Measurements from ENCODE around the gene TRAF5.
A peak's percentile ranks its signal among the peaks of the same experiment; 100 is the strongest.

TRAF5 gene

DNA sequence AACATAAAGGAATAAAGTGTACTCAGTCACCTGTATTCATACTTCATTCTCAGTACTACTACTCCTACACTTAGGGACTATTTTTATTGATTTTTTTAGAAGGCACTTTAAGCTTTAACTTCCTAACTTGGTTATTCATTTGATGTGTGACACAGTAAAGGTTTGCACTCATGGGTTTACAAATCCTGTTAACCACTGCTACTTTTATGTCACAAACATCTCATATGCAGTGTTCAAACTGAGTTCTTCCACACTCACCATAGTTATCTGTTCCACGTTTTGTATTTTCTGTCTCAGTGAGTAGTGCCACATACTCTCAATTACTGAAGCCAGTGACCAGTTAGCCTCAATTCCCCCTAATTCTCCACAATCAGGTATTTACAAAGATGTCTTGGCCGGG, 34.2 kb upstream of the TRAF5 start:
- WGBS = 94% methylated on average over 2 of the region's 2 CpGs
- no peak overlapping the region for H3K4ac ChIP-seq (ENCODE audit: low read depth in 1 of 2, low read length in 2 of 2)
- H3K36me3 ChIP-seq (ENCODE audit: control insufficient read depth in 1 of 2, insufficient read depth in 2 of 2, low read depth in 1 of 2, low read length in 2 of 2) = peaks cover 9 to 90% of the 10 kb centered on the region in 2 experiments
- no peak overlapping the region for H3K9ac ChIP-seq (ENCODE audit: low read length)
- no peaks in the 10 kb centered on the region for H3K27me3 ChIP-seq (ENCODE audit: control insufficient read depth in 1 of 2, insufficient read depth in 1 of 2, low read length in 2 of 2)
- no peak overlapping the region for H2BK12ac ChIP-seq (ENCODE audit: low read length in 2 of 2)
- H3K27ac ChIP-seq (ENCODE audit: low read length, poor library complexity, severe bottlenecking) = no peak overlapping the region
- no peak overlapping the region for H2BK15ac ChIP-seq (ENCODE audit: low read depth, poor library complexity, severe bottlenecking)
- H3K79me1 ChIP-seq (replicated peaks; ENCODE audit: low read length, poor library complexity, severe bottlenecking) = peaks cover 17% of the 10 kb centered on the region
- H3K18ac ChIP-seq (ENCODE audit: low read depth in 1 of 2, low read length in 2 of 2) = no peak overlapping the region
- no peak overlapping the region for H3K4me3 ChIP-seq (ENCODE audit: insufficient read depth in 1 of 2, low read depth in 1 of 2, low read length in 2 of 2)
- no peak overlapping the region for H3K23ac ChIP-seq (ENCODE audit: low read length in 2 of 2)
- no peak overlapping the region for H2BK5ac ChIP-seq (ENCODE audit: low read depth, low read length, poor library complexity, severe bottlenecking)
- H3K14ac ChIP-seq (ENCODE audit: low read length in 2 of 2) = no peak overlapping the region
- DNase-seq = no peak
- H3K4me1 ChIP-seq (ENCODE audit: control insufficient read depth, insufficient read depth, low read depth, low read length) = no peaks in the 10 kb centered on the region
- H3K4me2 ChIP-seq (ENCODE audit: low read length, poor library complexity, severe bottlenecking) = no peak overlapping the region
- H4K91ac ChIP-seq (ENCODE audit: low read length) = no peak overlapping the region
- H2BK120ac ChIP-seq (ENCODE audit: low read depth, low read length) = no peak overlapping the region
- no peak overlapping the region for H2AK5ac ChIP-seq (ENCODE audit: low read length, severe bottlenecking)
- H4K8ac ChIP-seq (ENCODE audit: low read length) = no peak overlapping the region
- no peak overlapping the region for H2AFZ ChIP-seq (ENCODE audit: low read depth, low read length)
- no peaks in the 10 kb centered on the region for H3K9me3 ChIP-seq (ENCODE audit: control insufficient read depth, low read length)

DNA sequence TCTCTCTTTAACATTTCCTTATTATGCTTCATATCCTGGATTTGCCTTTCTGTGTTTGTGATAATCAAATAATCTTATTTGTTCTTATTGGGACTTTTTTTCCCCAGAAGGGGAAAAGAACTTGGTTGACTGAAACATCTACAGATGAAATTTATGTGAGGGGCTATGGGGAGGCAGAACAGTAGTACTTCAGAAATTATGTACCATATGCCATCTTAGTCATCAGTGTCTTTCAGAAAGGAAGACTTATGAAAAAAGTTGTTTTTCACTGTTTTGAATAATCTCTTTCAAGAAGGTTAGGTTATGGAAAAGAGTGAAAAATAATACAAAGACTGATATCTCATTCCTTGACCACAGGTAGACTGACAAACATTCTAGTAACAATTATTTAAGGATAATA, 30.2 kb upstream of the TRAF5 start:
- Histone ChIP-seq H3K23ac (ENCODE audit: low read length in 2 of 2) (no peak overlapping the region), H2BK15ac (ENCODE audit: low read depth, poor library complexity, severe bottlenecking) (no peak overlapping the region), H2BK12ac (ENCODE audit: low read length in 2 of 2) (no peak overlapping the region), H3K14ac (ENCODE audit: low read length in 2 of 2) (no peak overlapping the region), H2AFZ (ENCODE audit: low read depth, low read length) (no peak overlapping the region), H3K36me3 (ENCODE audit: control insufficient read depth in 1 of 2, insufficient read depth in 2 of 2, low read depth in 1 of 2, low read length in 2 of 2) (peaks cover 13 to 87% of the 10 kb centered on the region in 2 experiments), H4K91ac (ENCODE audit: low read length) (no peak overlapping the region), H4K8ac (ENCODE audit: low read length) (no peak overlapping the region), H2BK5ac (ENCODE audit: low read depth, low read length, poor library complexity, severe bottlenecking) (no peak overlapping the region), H3K9ac (ENCODE audit: low read length) (no peak overlapping the region), H3K4me1 (ENCODE audit: control insufficient read depth, insufficient read depth, low read depth, low read length) (no peaks in the 10 kb centered on the region), H3K27ac (ENCODE audit: low read length, poor library complexity, severe bottlenecking) (no peak overlapping the region), H3K18ac (ENCODE audit: low read depth in 1 of 2, low read length in 2 of 2) (no peak overlapping the region), H3K79me1 (replicated peaks; ENCODE audit: low read length, poor library complexity, severe bottlenecking) (peaks cover 8% of the 10 kb centered on the region), H3K9me3 (ENCODE audit: control insufficient read depth, low read length) (no peaks in the 10 kb centered on the region), H2BK120ac (ENCODE audit: low read depth, low read length) (no peak overlapping the region), H2AK5ac (ENCODE audit: low read length, severe bottlenecking) (no peak overlapping the region), H3K27me3 (ENCODE audit: control insufficient read depth in 1 of 2, insufficient read depth in 1 of 2, low read length in 2 of 2) (no peaks in the 10 kb centered on the region), H3K4me2 (ENCODE audit: low read length, poor library complexity, severe bottlenecking) (no peak overlapping the region), H3K4me3 (ENCODE audit: insufficient read depth in 1 of 2, low read depth in 1 of 2, low read length in 2 of 2) (no peak overlapping the region), H3K4ac (ENCODE audit: low read depth in 1 of 2, low read length in 2 of 2) (no peak overlapping the region)
- DNase-seq = no peak

DNA sequence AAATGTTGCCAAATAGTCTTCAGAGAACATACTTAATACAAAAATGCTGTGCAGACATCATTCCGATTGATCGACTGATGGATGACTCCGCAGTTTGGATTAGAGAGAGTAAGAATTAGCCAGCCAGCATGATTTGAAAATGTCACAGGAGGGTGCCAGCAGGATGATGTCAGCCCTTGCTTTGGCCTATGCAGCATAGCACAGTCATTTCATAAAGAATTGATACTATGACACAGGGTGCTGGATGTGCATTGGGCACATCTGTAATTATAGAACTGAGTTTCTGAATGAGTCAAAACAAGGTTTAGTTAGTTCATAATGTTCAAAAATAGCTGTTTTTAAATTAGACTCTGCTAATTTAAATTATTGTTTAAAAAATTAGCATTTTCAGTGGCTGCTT, 21.6 kb upstream of the TRAF5 start:
- no peak overlapping the region for H3K18ac ChIP-seq (ENCODE audit: low read depth in 1 of 2, low read length in 2 of 2)
- peaks cover 2 to 78% of the 10 kb centered on the region in 2 experiments for H3K36me3 ChIP-seq (ENCODE audit: control insufficient read depth in 1 of 2, insufficient read depth in 2 of 2, low read depth in 1 of 2, low read length in 2 of 2)
- no peak overlapping the region for H3K27ac ChIP-seq (ENCODE audit: low read length, poor library complexity, severe bottlenecking)
- H3K9me3 ChIP-seq (ENCODE audit: control insufficient read depth, low read length) = no peaks in the 10 kb centered on the region
- H3K9ac ChIP-seq (ENCODE audit: low read length) = peak overlapping the region; percentile 17
- H4K8ac ChIP-seq (ENCODE audit: low read length) = no peak overlapping the region
- no peak overlapping the region for H2BK5ac ChIP-seq (ENCODE audit: low read depth, low read length, poor library complexity, severe bottlenecking)
- H2BK120ac ChIP-seq (ENCODE audit: low read depth, low read length) = no peak overlapping the region
- H2BK12ac ChIP-seq (ENCODE audit: low read length in 2 of 2) = no peak overlapping the region
- H3K4me2 ChIP-seq (ENCODE audit: low read length, poor library complexity, severe bottlenecking) = no peak overlapping the region
- no peaks in the 10 kb centered on the region for H3K4me1 ChIP-seq (ENCODE audit: control insufficient read depth, insufficient read depth, low read depth, low read length)
- H3K14ac ChIP-seq (ENCODE audit: low read length in 2 of 2) = no peak overlapping the region
- H3K23ac ChIP-seq (ENCODE audit: low read length in 2 of 2) = no peak overlapping the region
- no peak overlapping the region for H4K91ac ChIP-seq (ENCODE audit: low read length)
- no peak overlapping the region for H2AFZ ChIP-seq (ENCODE audit: low read depth, low read length)
- no peak for DNase-seq
- H3K27me3 ChIP-seq (ENCODE audit: control insufficient read depth in 1 of 2, insufficient read depth in 1 of 2, low read length in 2 of 2) = no peaks in the 10 kb centered on the region
- H2AK5ac ChIP-seq (ENCODE audit: low read length, severe bottlenecking) = no peak overlapping the region
- no peak overlapping the region for H3K4me3 ChIP-seq (ENCODE audit: insufficient read depth in 1 of 2, low read depth in 1 of 2, low read length in 2 of 2)
- H3K4ac ChIP-seq (ENCODE audit: low read depth in 1 of 2, low read length in 2 of 2) = no peak overlapping the region
- H3K79me1 ChIP-seq (replicated peaks; ENCODE audit: low read length, poor library complexity, severe bottlenecking) = peaks cover 6% of the 10 kb centered on the region
- WGBS = 100% methylated on average over 3 of the region's 3 CpGs
- H2BK15ac ChIP-seq (ENCODE audit: low read depth, poor library complexity, severe bottlenecking) = no peak overlapping the region

DNA sequence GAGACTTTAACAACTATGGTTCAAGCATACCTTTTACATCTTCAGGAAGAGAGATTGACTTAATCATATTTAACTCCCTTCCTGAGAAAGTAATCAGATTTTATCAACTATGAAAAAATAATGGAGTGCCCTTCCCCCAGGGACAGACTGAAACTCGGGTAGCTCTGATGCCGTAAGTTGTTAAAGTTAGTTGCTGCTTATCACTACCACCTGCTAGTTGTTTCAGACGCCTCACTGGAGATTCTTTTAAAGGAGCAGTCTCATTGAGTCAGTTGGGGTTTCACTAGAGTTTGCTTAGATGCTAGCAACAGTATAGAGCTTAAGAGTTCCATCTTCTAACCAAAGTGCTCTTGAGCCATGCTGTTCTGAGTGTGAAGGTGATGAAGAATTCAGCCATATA, 17.0 kb upstream of the TRAF5 start:
- WGBS = 83% methylated on average over 3 of the region's 3 CpGs
- Histone ChIP-seq H3K27me3 (ENCODE audit: control insufficient read depth in 1 of 2, insufficient read depth in 1 of 2, low read length in 2 of 2) (no peaks in the 10 kb centered on the region), H3K27ac (ENCODE audit: low read length, poor library complexity, severe bottlenecking) (no peak overlapping the region), H3K23ac (ENCODE audit: low read length in 2 of 2) (no peak overlapping the region), H3K4me2 (ENCODE audit: low read length, poor library complexity, severe bottlenecking) (no peak overlapping the region), H3K79me1 (replicated peaks; ENCODE audit: low read length, poor library complexity, severe bottlenecking) (peaks cover 5% of the 10 kb centered on the region), H3K4me1 (ENCODE audit: control insufficient read depth, insufficient read depth, low read depth, low read length) (no peaks in the 10 kb centered on the region), H3K18ac (ENCODE audit: low read depth in 1 of 2, low read length in 2 of 2) (no peak overlapping the region), H3K9me3 (ENCODE audit: control insufficient read depth, low read length) (no peaks in the 10 kb centered on the region), H3K4ac (ENCODE audit: low read depth in 1 of 2, low read length in 2 of 2) (no peak overlapping the region), H2AK5ac (ENCODE audit: low read length, severe bottlenecking) (no peak overlapping the region), H4K8ac (ENCODE audit: low read length) (no peak overlapping the region), H2AFZ (ENCODE audit: low read depth, low read length) (no peak overlapping the region), H3K9ac (ENCODE audit: low read length) (no peak overlapping the region), H2BK120ac (ENCODE audit: low read depth, low read length) (no peak overlapping the region), H4K91ac (ENCODE audit: low read length) (no peak overlapping the region), H2BK5ac (ENCODE audit: low read depth, low read length, poor library complexity, severe bottlenecking) (no peak overlapping the region), H2BK12ac (ENCODE audit: low read length in 2 of 2) (no peak overlapping the region), H3K4me3 (ENCODE audit: insufficient read depth in 1 of 2, low read depth in 1 of 2, low read length in 2 of 2) (no peak overlapping the region), H3K36me3 (ENCODE audit: control insufficient read depth in 1 of 2, insufficient read depth in 2 of 2, low read depth in 1 of 2, low read length in 2 of 2) (peaks cover 5 to 80% of the 10 kb centered on the region in 2 experiments), H3K14ac (ENCODE audit: low read length in 2 of 2) (no peak overlapping the region), H2BK15ac (ENCODE audit: low read depth, poor library complexity, severe bottlenecking) (no peak overlapping the region)
- DNase-seq = no peak

All from mesenchymal stem cell (in vitro differentiated cells and primary cell).